ENCODE data around the gene SEMA3D. TPM values are rescaled to one million over a fixed set of nuclear protein-coding genes. Genes with fewer than 3 reads are reported as not detected.

Gene SEMA3D
- total RNA-seq, 1 experiment from 2014 or later = 23.3 TPM

- TF ChIP-seq CTCF (conservative IDR thresholded peaks at IDR 0.05; ENCODE audit: low read depth, low read length) (no peak), EZH2 (IDR thresholded peaks at IDR 0.05; ENCODE audit: borderline replicate concordance, low read depth, low read length, poor library complexity, severe bottlenecking) (no peak)
Measured at GRCh38 chr7:85052894-85053293, 134.0 kb downstream of the SEMA3D start.

GRCh38 chr7:85052056-85052737 lies 134.7 kb downstream of the SEMA3D start:
- intact Hi-C loops (cut with micrococcal nuclease; ENCODE audit: unreplicated experiment) = no loop called here
- H3K27ac ChIP-seq (ENCODE audit: low read depth, low read length, poor library complexity, severe bottlenecking) = no peak overlapping the region
- no peaks in the 10 kb centered on the region for H3K27me3 ChIP-seq (replicated peaks; ENCODE audit: insufficient read depth, low read depth, low read length, poor library complexity)
- BruUV-seq (replicated peaks) = no TSS peak
- ChIA-PET POLR2A (ENCODE audit: low non-redundant PET) (no interaction called here), CTCF (no interaction called here)
- H3K4me3 ChIP-seq (ENCODE audit: low read depth, low read length, poor library complexity, severe bottlenecking) = no peak overlapping the region
- peaks cover 7% of the 10 kb centered on the region for H3K4me1 ChIP-seq (ENCODE audit: insufficient read depth, low read length, poor library complexity, severe bottlenecking)
- H3K9me3 ChIP-seq (ENCODE audit: low read depth, low read length, poor library complexity, severe bottlenecking) = no peaks in the 10 kb centered on the region
- TF ChIP-seq EZH2 (IDR thresholded peaks at IDR 0.05; ENCODE audit: borderline replicate concordance, low read depth, low read length, poor library complexity, severe bottlenecking) = no peak
- TF ChIP-seq CTCF (conservative IDR thresholded peaks at IDR 0.05; ENCODE audit: low read depth, low read length) = no peak
- no peaks in the 10 kb centered on the region for H3K36me3 ChIP-seq (ENCODE audit: insufficient read depth, low read length, poor library complexity, severe bottlenecking)
- no peak for DNase-seq (ENCODE audit: low spot score)

More at GRCh38 chr7:85052894-85053293, 134.0 kb downstream of the SEMA3D start:
- ChIA-PET CTCF (no interaction called here), POLR2A (ENCODE audit: low non-redundant PET) (no interaction called here)
- no peak overlapping the region for H3K4me3 ChIP-seq (ENCODE audit: low read depth, low read length, poor library complexity, severe bottlenecking)
- H3K9me3 ChIP-seq (ENCODE audit: low read depth, low read length, poor library complexity, severe bottlenecking) = no peaks in the 10 kb centered on the region
- no peak for DNase-seq (ENCODE audit: low spot score)
- H3K27me3 ChIP-seq (replicated peaks; ENCODE audit: insufficient read depth, low read depth, low read length, poor library complexity) = no peaks in the 10 kb centered on the region
- H3K27ac ChIP-seq (ENCODE audit: low read depth, low read length, poor library complexity, severe bottlenecking) = no peak overlapping the region
- no TSS peak for BruUV-seq (replicated peaks)
- peaks cover 6% of the 10 kb centered on the region for H3K4me1 ChIP-seq (ENCODE audit: insufficient read depth, low read length, poor library complexity, severe bottlenecking)
- intact Hi-C loops (cut with micrococcal nuclease; ENCODE audit: unreplicated experiment) = no loop called here
- no peaks in the 10 kb centered on the region for H3K36me3 ChIP-seq (ENCODE audit: insufficient read depth, low read length, poor library complexity, severe bottlenecking)

GRCh38 chr7:85046534-85046933 lies 140.3 kb downstream of the SEMA3D start:
- ChIA-PET POLR2A (ENCODE audit: low non-redundant PET) (no interaction called here), CTCF (no interaction called here)
- DNase-seq (ENCODE audit: low spot score) = no peak
- no peaks in the 10 kb centered on the region for H3K9me3 ChIP-seq (ENCODE audit: low read depth, low read length, poor library complexity, severe bottlenecking)
- BruUV-seq (replicated peaks) = no TSS peak
- no peaks in the 10 kb centered on the region for H3K27me3 ChIP-seq (replicated peaks; ENCODE audit: insufficient read depth, low read depth, low read length, poor library complexity)
- no peak overlapping the region for H3K27ac ChIP-seq (ENCODE audit: low read depth, low read length, poor library complexity, severe bottlenecking)
- no peaks in the 10 kb centered on the region for H3K36me3 ChIP-seq (ENCODE audit: insufficient read depth, low read length, poor library complexity, severe bottlenecking)
- intact Hi-C loops (cut with micrococcal nuclease; ENCODE audit: unreplicated experiment) = no loop called here
- TF ChIP-seq CTCF (conservative IDR thresholded peaks at IDR 0.05; ENCODE audit: low read depth, low read length) = no peak
- TF ChIP-seq EZH2 (IDR thresholded peaks at IDR 0.05; ENCODE audit: borderline replicate concordance, low read depth, low read length, poor library complexity, severe bottlenecking) = no peak
- H3K4me3 ChIP-seq (ENCODE audit: low read depth, low read length, poor library complexity, severe bottlenecking) = no peak overlapping the region
- peaks cover 20% of the 10 kb centered on the region for H3K4me1 ChIP-seq (ENCODE audit: insufficient read depth, low read length, poor library complexity, severe bottlenecking)

Data from A673 (cell line).